CD8-positive, alpha-beta memory T cell (primary cell): ENCODE data around the gene HLX. TPM values are rescaled to one million over a fixed set of nuclear protein-coding genes. Genes with fewer than 3 reads are reported as not detected.

Experiments used
- CTCF ChIA-PET: fragments of 350-600 bp; sonication (Branson Sonifier 250); formaldehyde crosslinking; loops from one replicate; lab custom pipeline; 2021; ENCODE audit warnings: antibody characterized with exemption; lab: Charles Lee
- POLR2A ChIA-PET: fragments of 350-600 bp; sonication (Branson Sonifier 250); formaldehyde crosslinking; loops from one replicate; lab custom pipeline; 2021; ENCODE audit warnings: antibody characterized with exemption; lab: Charles Lee
- DNase-seq, 5 donors: peaks; one replicate each; pipeline versions ENCODE4 v3.0.0 to v3.0.0-alpha.2; 2020 to 2022; ENCODE audit warnings: mixed read lengths in 1 of 5
- H3K27ac ChIP-seq: one replicate; pipeline ENCODE4 v1.7.0; 2013; ENCODE audit warnings: low read depth, mild to moderate bottlenecking, low read length, moderate library complexity
- H3K27me3 ChIP-seq: 2 replicates; pipeline ENCODE4 v1.7.0; 2013; ENCODE audit warnings: low read length, mild to moderate bottlenecking; ENCODE audit not compliant: insufficient read depth, poor library complexity, severe bottlenecking
- H3K36me3 ChIP-seq: 2 replicates; pipeline ENCODE4 v1.7.0; 2013; ENCODE audit warnings: mild to moderate bottlenecking, low read length, moderate library complexity; ENCODE audit not compliant: insufficient read depth
- H3K4me1 ChIP-seq: 2 replicates; pipeline ENCODE4 v1.7.0; 2013; ENCODE audit warnings: mild to moderate bottlenecking, low read length, moderate library complexity; ENCODE audit not compliant: insufficient read depth
- H3K4me3 ChIP-seq: 2 replicates; pipeline ENCODE4 v1.7.0; 2013; ENCODE audit warnings: mild to moderate bottlenecking, low read length
- H3K9me3 ChIP-seq: 2 replicates; pipeline ENCODE4 v1.7.0; 2013; ENCODE audit warnings: mild to moderate bottlenecking, low read length
- H3K27ac Mint-ChIP-seq, 8 donors: one replicate each; pipeline ENCODE4 v1.8.0; 2020 to 2021; ENCODE audit warnings: mixed read lengths in 8 of 8, mild to moderate bottlenecking in 6 of 8, inconsistent platforms in 3 of 8, moderate library complexity in 3 of 8
- H3K27me3 Mint-ChIP-seq, 2 donors: one replicate each; pipeline ENCODE4 v1.8.0; 2020 to 2021; ENCODE audit warnings: mixed read lengths in 2 of 2, mild to moderate bottlenecking in 1 of 2, moderate library complexity in 1 of 2
- H3K36me3 Mint-ChIP-seq, 3 donors: one replicate each; pipeline ENCODE4 v1.8.0; 2020 to 2021; ENCODE audit warnings: mixed read lengths in 3 of 3, inconsistent platforms in 1 of 3, mild to moderate bottlenecking in 1 of 3
- H3K4me1 Mint-ChIP-seq, 3 donors: one replicate each; pipeline ENCODE4 v1.8.0; 2020 to 2021; ENCODE audit warnings: mixed read lengths in 3 of 3, inconsistent platforms in 1 of 3, mild to moderate bottlenecking in 1 of 3
- H3K4me3 Mint-ChIP-seq, 7 donors: one replicate each; pipeline ENCODE4 v1.8.0; 2020 to 2021; ENCODE audit warnings: mixed read lengths in 7 of 7, mild to moderate bottlenecking in 6 of 7, moderate library complexity in 4 of 7, inconsistent platforms in 2 of 7
- H3K9me3 Mint-ChIP-seq, 5 donors: one replicate each; pipeline ENCODE4 v1.8.0; 2020 to 2022; ENCODE audit warnings: mixed read lengths in 5 of 5, mild to moderate bottlenecking in 3 of 5, moderate library complexity in 2 of 5, inconsistent platforms in 1 of 5
- polyA plus RNA-seq: library from polyadenylated mRNA; unstranded; fragments of 300-500 nt; fragmentation: Illumina TruSeq; gene quantifications from one replicate; pipeline ENCODE4 v1.2.3, GENCODE V29; 2021
- total RNA-seq, 2 experiments: library from RNA; stranded (reverse); gene quantifications; one replicate each; pipeline ENCODE4 v1.2.3, GENCODE V29; 2021

HLX gene
- total and polyA plus RNA-seq, 3 experiments from 2014 or later, result not detected

GRCh38 chr1:220891224-220892085 is 12.2 kb downstream of the HLX start:
- Histone ChIP-seq H3K27me3 (peaks cover 22% of the 10 kb centered on the region), H3K4me3 (no peak overlapping the region), H3K4me1 (no peaks in the 10 kb centered on the region), H3K27ac (no peak overlapping the region), H3K36me3 (no peaks in the 10 kb centered on the region), H3K9me3 (no peaks in the 10 kb centered on the region)
- Mint-ChIP-seq H3K4me3 (no peak overlapping the region), H3K36me3 (no peaks in the 10 kb centered on the region), H3K27me3 (peaks cover 51 to 79% of the 10 kb centered on the region in 2 donors), H3K9me3 (peaks cover 3 to 24% (median 8%) of the 10 kb centered on the region in 5 donors), H3K27ac (no peak overlapping the region), H3K4me1 (peaks cover 0 to 5% (median 4%) of the 10 kb centered on the region in 3 donors)
- POLR2A ChIA-PET, result no interaction called here
- DNase-seq, result no peak
- CTCF ChIA-PET, result no interaction called here

GRCh38 chr1:220892086-220892376 is 12.8 kb downstream of the HLX start:
- DNase-seq, result no peak
- Mint-ChIP-seq H3K4me1 (peaks cover 0 to 5% (median 4%) of the 10 kb centered on the region in 3 donors), H3K36me3 (no peaks in the 10 kb centered on the region), H3K27ac (no peak overlapping the region), H3K27me3 (peaks cover 51 to 77% of the 10 kb centered on the region in 2 donors), H3K9me3 (peaks cover 5 to 24% (median 10%) of the 10 kb centered on the region in 5 donors), H3K4me3 (no peak overlapping the region)
- ChIA-PET CTCF (no interaction called here), POLR2A (no interaction called here)
- Histone ChIP-seq H3K4me1 (no peaks in the 10 kb centered on the region), H3K36me3 (no peaks in the 10 kb centered on the region), H3K27ac (no peak overlapping the region), H3K9me3 (no peaks in the 10 kb centered on the region), H3K4me3 (no peak overlapping the region), H3K27me3 (peaks cover 22% of the 10 kb centered on the region)

DNA sequence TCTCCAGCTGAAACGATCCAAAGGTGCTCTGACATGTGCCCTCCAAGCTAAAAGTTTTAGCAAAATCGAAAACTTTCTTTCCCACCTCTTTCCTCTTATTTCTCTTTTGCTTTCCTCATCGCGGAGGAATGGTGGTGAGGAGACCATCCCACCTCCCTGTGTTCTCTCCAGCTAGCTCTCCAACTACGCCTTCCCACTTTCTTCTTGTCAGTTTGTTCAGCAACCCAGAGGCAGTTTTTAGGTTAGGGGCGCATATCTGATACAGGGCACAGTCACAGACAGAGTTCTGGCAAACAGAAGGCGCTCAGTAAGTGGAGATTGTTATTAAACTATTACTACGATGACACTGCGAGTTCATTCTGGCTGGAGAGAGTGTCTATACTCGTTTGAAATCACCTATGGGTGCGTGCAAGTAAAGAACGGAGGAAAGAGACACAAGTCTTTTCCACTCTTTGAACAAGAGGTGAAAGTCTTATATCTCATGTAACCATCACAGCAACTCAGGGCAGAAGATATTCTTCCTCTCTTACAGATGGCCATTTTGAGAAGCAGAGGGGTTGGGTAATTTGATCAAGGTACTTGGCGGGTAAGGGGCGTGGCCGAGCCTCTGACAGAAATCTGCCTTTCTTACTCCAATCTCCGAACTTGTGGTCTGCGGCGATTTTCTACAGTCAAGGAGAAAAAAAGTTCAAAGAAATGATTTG is 13.9 kb downstream of the HLX start:
- CTCF ChIA-PET, result no interaction called here
- H3K4me1 Mint-ChIP-seq, result peaks cover 0 to 5% (median 4%) of the 10 kb centered on the region in 3 donors
- peak overlapping the region in 1 of 8 donors; percentile 15 for H3K27ac Mint-ChIP-seq
- no peak overlapping the region for H3K4me3 Mint-ChIP-seq
- POLR2A ChIA-PET, result no interaction called here
- peaks cover 7 to 26% (median 12%) of the 10 kb centered on the region in 5 donors for H3K9me3 Mint-ChIP-seq
- no peaks in the 10 kb centered on the region for H3K4me1 ChIP-seq
- no peaks in the 10 kb centered on the region for H3K36me3 ChIP-seq
- H3K4me3 ChIP-seq, result no peak overlapping the region
- no peaks in the 10 kb centered on the region for H3K9me3 ChIP-seq
- no peak for DNase-seq
- no peak overlapping the region for H3K27ac ChIP-seq
- H3K27me3 Mint-ChIP-seq, result peaks cover 47 to 71% of the 10 kb centered on the region in 2 donors
- H3K27me3 ChIP-seq, result peaks cover 22% of the 10 kb centered on the region
- H3K36me3 Mint-ChIP-seq, result no peaks in the 10 kb centered on the region

GRCh38 chr1:220893701-220894024 is 14.4 kb downstream of the HLX start:
- Histone ChIP-seq H3K4me1 (no peaks in the 10 kb centered on the region), H3K27me3 (peaks cover 19% of the 10 kb centered on the region), H3K27ac (no peak overlapping the region), H3K9me3 (no peaks in the 10 kb centered on the region), H3K4me3 (no peak overlapping the region), H3K36me3 (no peaks in the 10 kb centered on the region)
- Mint-ChIP-seq H3K4me3 (no peak overlapping the region), H3K27me3 (peaks cover 47 to 66% of the 10 kb centered on the region in 2 donors), H3K36me3 (no peaks in the 10 kb centered on the region), H3K9me3 (peaks cover 7 to 26% (median 12%) of the 10 kb centered on the region in 5 donors), H3K27ac (no peak overlapping the region), H3K4me1 (peaks cover 0 to 5% (median 4%) of the 10 kb centered on the region in 3 donors)
- no peak for DNase-seq
- ChIA-PET POLR2A (no interaction called here), CTCF (no interaction called here)

- CTCF ChIA-PET, result no interaction called here
- POLR2A ChIA-PET, result no interaction called here
- H3K27ac ChIP-seq, result no peak overlapping the region
- H3K36me3 Mint-ChIP-seq, result no peaks in the 10 kb centered on the region
- H3K4me1 Mint-ChIP-seq, result peaks cover 0 to 5% (median 4%) of the 10 kb centered on the region in 3 donors
- no peak overlapping the region for H3K27ac Mint-ChIP-seq
- H3K4me1 ChIP-seq, result no peaks in the 10 kb centered on the region
- no peak for DNase-seq
- H3K36me3 ChIP-seq, result no peaks in the 10 kb centered on the region
- H3K27me3 Mint-ChIP-seq, result peaks cover 43 to 60% of the 10 kb centered on the region in 2 donors
- no peaks in the 10 kb centered on the region for H3K9me3 ChIP-seq
- H3K4me3 ChIP-seq, result no peak overlapping the region
- no peak overlapping the region for H3K4me3 Mint-ChIP-seq
- peaks cover 7 to 25% (median 11%) of the 10 kb centered on the region in 5 donors for H3K9me3 Mint-ChIP-seq
- peaks cover 14% of the 10 kb centered on the region for H3K27me3 ChIP-seq
These were observed 15.0 kb downstream of the HLX start for GRCh38 chr1:220894025-220894923.

- POLR2A ChIA-PET, result no interaction called here
- CTCF ChIA-PET, result no interaction called here
These were observed 15.6 kb downstream of the HLX start for GRCh38 chr1:220894924-220895256.

GRCh38 chr1:220895412-220895946 is 16.2 kb downstream of the HLX start:
- Mint-ChIP-seq H3K27ac (no peak overlapping the region), H3K4me1 (peaks cover 0 to 5% (median 4%) of the 10 kb centered on the region in 3 donors), H3K27me3 (peaks cover 35 to 47% of the 10 kb centered on the region in 2 donors)

More at GRCh38 chr1:220894924-220895256, 15.6 kb downstream of the HLX start:
- peaks cover 41 to 53% of the 10 kb centered on the region in 2 donors for H3K27me3 Mint-ChIP-seq
- no peak overlapping the region for H3K27ac ChIP-seq
- H3K36me3 Mint-ChIP-seq, result no peaks in the 10 kb centered on the region
- peaks cover 0 to 5% (median 4%) of the 10 kb centered on the region in 3 donors for H3K4me1 Mint-ChIP-seq
- no peak overlapping the region for H3K4me3 Mint-ChIP-seq
- no peaks in the 10 kb centered on the region for H3K9me3 ChIP-seq
- peaks cover 7 to 24% (median 11%) of the 10 kb centered on the region in 5 donors for H3K9me3 Mint-ChIP-seq
- H3K27ac Mint-ChIP-seq, result no peak overlapping the region
- peaks cover 14% of the 10 kb centered on the region for H3K27me3 ChIP-seq
- no peaks in the 10 kb centered on the region for H3K4me1 ChIP-seq
- DNase-seq, result no peak
- no peaks in the 10 kb centered on the region for H3K36me3 ChIP-seq
- H3K4me3 ChIP-seq, result no peak overlapping the region

More at GRCh38 chr1:220895412-220895946, 16.2 kb downstream of the HLX start:
- ChIA-PET POLR2A (no interaction called here), CTCF (no interaction called here)
- Histone ChIP-seq H3K4me1 (no peaks in the 10 kb centered on the region), H3K36me3 (no peaks in the 10 kb centered on the region), H3K4me3 (no peak overlapping the region), H3K27me3 (peaks cover 14% of the 10 kb centered on the region), H3K9me3 (no peaks in the 10 kb centered on the region), H3K27ac (no peak overlapping the region)
- no peak for DNase-seq
- Mint-ChIP-seq H3K9me3 (peaks cover 7 to 24% (median 11%) of the 10 kb centered on the region in 5 donors), H3K36me3 (no peaks in the 10 kb centered on the region), H3K4me3 (no peak overlapping the region)
